Chondrocyte (in vitro differentiated cells): Measurements from ENCODE around the gene SFXN5. TPM values are rescaled to one million over a fixed set of nuclear protein-coding genes. Genes with fewer than 3 reads are reported as not detected.

Experiments used
- DNase-seq: peaks from one replicate; pipeline ENCODE4 v3.0.0; 2021; ENCODE audit warnings: mixed read lengths, low spot score
- H3K27ac Mint-ChIP-seq: one replicate; pipeline ENCODE4 v1.8.0; 2021; ENCODE audit warnings: mild to moderate bottlenecking, moderate library complexity, mixed read lengths; ENCODE audit not compliant: unreplicated experiment
- H3K27me3 Mint-ChIP-seq: 2 replicates; pipeline ENCODE4 v1.8.0; 2021; ENCODE audit warnings: low read depth, mixed read lengths
- H3K36me3 Mint-ChIP-seq: 2 replicates; pipeline ENCODE4 v1.8.0; 2021; ENCODE audit warnings: low read depth, mixed read lengths
- H3K4me1 Mint-ChIP-seq: 2 replicates; pipeline ENCODE4 v1.8.0; 2021; ENCODE audit warnings: low read depth, mild to moderate bottlenecking, mixed read lengths
- H3K4me3 Mint-ChIP-seq: one replicate; pipeline ENCODE4 v1.8.0; 2021; ENCODE audit warnings: mild to moderate bottlenecking, moderate library complexity, mixed read lengths; ENCODE audit not compliant: unreplicated experiment
- H3K9me3 Mint-ChIP-seq: 2 replicates; pipeline ENCODE4 v1.8.0; 2021; ENCODE audit warnings: low read depth, mixed read lengths
- CTCF ChIP-seq: fragments of 200-600 bp; sonication (generic); IDR thresholded peaks from 2 replicates; pipeline ENCODE4 v1.5.0; 2021; ENCODE audit warnings: antibody characterized with exemption, mild to moderate bottlenecking, moderate library complexity
- total RNA-seq: library from RNA; stranded (reverse); gene quantifications from 3 replicates; pipeline ENCODE4 v1.2.1, GENCODE V29; 2021

The SFXN5 gene
- total RNA-seq, 1 donor from 2014 or later: 10.6 TPM

DNA sequence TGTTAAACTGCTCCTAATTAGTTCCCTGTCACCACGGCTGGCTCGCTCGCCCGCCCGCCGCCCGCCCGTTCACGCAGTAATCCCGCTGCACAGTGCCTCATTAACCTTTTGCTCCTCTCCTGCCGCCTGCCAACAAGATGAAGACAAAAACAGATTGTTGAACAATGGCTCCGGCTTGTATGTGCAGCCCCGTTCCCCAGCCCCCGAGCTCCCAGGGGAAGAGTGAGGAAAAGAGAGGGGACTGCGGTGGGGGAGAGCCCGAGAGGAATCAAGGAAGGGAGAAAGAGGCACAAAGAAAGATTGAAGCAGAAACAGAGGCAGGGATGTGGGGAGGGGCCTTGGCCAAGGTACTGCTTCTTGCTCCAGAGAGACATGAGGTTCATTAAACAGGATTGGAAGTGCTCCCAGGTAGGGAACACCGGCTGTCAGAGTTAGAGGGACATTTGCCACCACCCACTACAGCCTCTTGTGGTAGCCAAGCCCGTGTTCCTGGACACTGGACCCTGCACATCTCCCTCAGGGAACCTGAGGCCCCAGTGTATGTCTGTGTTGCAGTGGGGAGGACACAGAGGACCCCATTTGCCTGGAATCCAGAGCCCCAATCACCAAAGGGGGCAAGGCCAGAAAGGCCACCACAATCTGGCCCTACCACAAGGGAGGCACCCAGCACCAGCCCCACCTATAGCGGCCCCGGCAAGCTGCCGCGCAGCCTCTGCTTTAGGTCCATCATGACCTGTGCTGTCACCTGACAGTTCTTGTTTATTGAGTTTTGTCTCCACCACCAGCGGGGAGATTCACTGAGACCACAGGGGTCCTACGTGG lies 116.1 kb downstream of the SFXN5 start:
- DNase-seq: peak; percentile 63
- no peak for TF ChIP-seq CTCF
- Mint-ChIP-seq H3K4me3 (no peak overlapping the region), H3K36me3 (peaks cover 14% of the 10 kb centered on the region), H3K27me3 (no peaks in the 10 kb centered on the region), H3K4me1 (no peaks in the 10 kb centered on the region), H3K27ac (no peak overlapping the region), H3K9me3 (no peaks in the 10 kb centered on the region)

DNA sequence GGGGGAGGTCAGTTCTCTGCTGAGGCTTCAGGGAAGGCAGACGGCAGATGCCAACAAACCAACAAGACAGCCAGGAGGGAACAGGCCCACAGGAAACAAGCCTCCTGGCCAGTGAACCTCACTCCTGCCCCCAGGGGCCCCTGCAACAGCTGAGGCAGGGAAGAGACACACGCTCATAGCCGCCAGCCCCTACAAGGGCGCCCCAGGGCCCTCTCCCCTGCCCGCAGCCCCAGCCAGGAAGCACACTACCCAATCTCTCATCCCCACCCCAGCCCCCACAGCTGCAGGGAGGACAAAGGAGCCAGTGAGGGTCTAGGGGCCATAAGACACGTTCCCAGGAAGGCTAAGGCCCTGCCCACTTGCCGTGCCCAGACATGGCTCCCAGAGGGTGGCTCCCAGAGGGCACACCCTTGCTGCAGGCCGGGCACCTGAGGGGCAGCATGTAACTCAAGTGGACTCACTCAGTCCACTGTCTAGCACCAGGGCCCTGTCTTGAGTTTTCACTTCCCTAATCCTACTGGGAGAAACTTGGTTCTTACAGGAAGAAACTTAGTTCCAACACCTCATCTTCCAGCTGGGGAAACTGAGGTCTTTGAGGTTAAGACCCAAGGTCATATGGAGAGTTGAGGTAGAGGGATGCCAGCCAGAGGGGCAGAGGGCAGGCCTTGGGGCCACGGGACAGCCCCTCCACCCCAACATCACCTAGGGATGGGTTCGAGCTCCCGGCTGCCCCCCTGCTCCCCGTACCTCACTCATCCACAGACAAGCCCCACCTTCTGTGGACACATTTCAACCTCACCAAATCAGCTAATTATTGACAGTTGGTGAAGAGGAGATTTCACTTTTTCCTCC lies 116.9 kb downstream of the SFXN5 start:
- DNase-seq: no peak
- no peaks in the 10 kb centered on the region for H3K27me3 Mint-ChIP-seq
- H3K27ac Mint-ChIP-seq: no peak overlapping the region
- peaks cover 11% of the 10 kb centered on the region for H3K36me3 Mint-ChIP-seq
- no peaks in the 10 kb centered on the region for H3K9me3 Mint-ChIP-seq
- H3K4me1 Mint-ChIP-seq: no peaks in the 10 kb centered on the region
- no peak overlapping the region for H3K4me3 Mint-ChIP-seq
- TF ChIP-seq CTCF: no peak

DNA sequence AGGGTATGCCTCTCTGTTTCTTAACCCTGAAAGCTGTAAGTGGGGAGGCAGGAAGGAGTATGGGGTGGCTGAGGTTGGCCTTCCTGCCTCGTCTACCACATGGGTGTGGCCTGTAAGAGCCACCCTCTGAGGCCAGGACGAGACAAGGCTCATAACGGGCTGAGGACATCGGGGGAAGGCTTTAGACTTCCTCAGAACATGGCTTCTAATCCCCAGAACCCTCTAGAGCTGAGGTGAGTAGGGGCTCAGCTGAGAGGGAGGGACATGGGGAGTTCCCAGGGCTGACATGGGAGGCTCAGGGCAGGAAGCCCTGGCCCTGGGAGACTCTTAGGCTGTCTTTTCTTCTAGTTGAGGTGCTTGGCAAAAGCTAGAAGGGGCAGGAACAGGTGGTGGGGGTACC lies 117.5 kb downstream of the SFXN5 start:
- DNase-seq: no peak
- H3K36me3 Mint-ChIP-seq: peaks cover 11% of the 10 kb centered on the region
- H3K4me1 Mint-ChIP-seq: no peaks in the 10 kb centered on the region
- TF ChIP-seq CTCF: no peak
- no peaks in the 10 kb centered on the region for H3K9me3 Mint-ChIP-seq
- no peak overlapping the region for H3K27ac Mint-ChIP-seq
- no peaks in the 10 kb centered on the region for H3K27me3 Mint-ChIP-seq
- no peak overlapping the region for H3K4me3 Mint-ChIP-seq

- Mint-ChIP-seq H3K4me3 (no peak overlapping the region), H3K27me3 (no peaks in the 10 kb centered on the region), H3K27ac (no peak overlapping the region), H3K4me1 (no peaks in the 10 kb centered on the region), H3K36me3 (peaks cover 14% of the 10 kb centered on the region), H3K9me3 (no peaks in the 10 kb centered on the region)
- no peak for TF ChIP-seq CTCF
- no peak for DNase-seq
These were observed 118.0 kb downstream of the SFXN5 start for GRCh38 chr2:72953528-72953927.

GRCh38 chr2:72952961-72953360 lies 118.6 kb downstream of the SFXN5 start:
- Mint-ChIP-seq H3K36me3 (peaks cover 14% of the 10 kb centered on the region), H3K4me1 (no peaks in the 10 kb centered on the region), H3K27ac (no peak overlapping the region), H3K9me3 (no peaks in the 10 kb centered on the region), H3K4me3 (no peak overlapping the region), H3K27me3 (no peaks in the 10 kb centered on the region)
- DNase-seq: no peak
- TF ChIP-seq CTCF: no peak
